Measurements from ENCODE around the gene GPR87.

The GPR87 gene

DNA sequence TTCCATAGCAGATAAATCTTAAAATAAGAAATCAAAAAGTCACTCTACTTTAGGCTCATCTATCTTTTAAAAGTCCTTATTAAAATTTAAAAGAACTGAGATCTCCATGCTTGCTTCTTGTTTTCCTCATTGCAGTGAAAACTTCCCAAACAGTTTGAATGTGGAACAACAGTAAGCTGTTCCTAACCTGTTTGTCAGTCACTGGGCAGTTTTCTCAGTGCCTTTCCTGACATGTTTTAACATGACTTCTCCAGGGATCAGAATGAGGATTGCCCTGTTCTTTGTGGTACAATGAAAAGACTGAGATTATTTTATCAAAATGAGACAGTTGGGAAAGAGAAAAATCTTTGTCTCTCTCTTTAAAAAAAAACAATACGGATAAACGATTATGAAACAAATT, 774 bp downstream of the GPR87 start:
- H3K27ac ChIP-seq (ENCODE audit: low read depth, low read length) = peak overlapping the region; percentile 57
- peaks cover 58% of the 10 kb centered on the region for H3K4me1 ChIP-seq (ENCODE audit: control insufficient read depth, insufficient read depth, low read length, unreplicated experiment)
- H3K36me3 ChIP-seq (ENCODE audit: insufficient read depth, low read length) = no peaks in the 10 kb centered on the region
- no peaks in the 10 kb centered on the region for H3K79me2 ChIP-seq (ENCODE audit: control insufficient read depth, insufficient read depth, low read length, unreplicated experiment)
- H3K27me3 ChIP-seq (ENCODE audit: insufficient read depth, low read length) = no peaks in the 10 kb centered on the region
- no peak overlapping the region for H2AFZ ChIP-seq (ENCODE audit: low read length, unreplicated experiment)
- no peak overlapping the region for H3K4me3 ChIP-seq (ENCODE audit: low read depth, low read length)

DNA sequence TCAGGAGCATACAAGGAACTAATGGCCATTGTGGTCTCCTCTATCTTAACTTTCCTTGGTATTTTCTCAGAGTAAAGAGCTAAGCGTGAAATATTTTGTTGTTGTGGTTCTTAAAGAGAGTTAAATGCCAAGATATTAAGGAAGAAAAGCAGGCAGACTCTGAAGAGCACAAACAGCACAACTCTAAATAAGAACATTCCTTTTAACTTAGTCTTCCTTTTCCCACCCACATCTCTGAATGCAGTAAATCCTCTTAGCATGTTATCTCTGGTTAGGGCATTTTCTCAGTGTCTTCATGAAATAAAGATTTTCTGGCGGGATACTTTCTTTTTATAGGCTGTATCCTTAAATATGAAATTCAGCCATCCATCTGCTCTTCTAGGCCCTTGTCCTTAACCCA, 1.5 kb downstream of the GPR87 start:
- Histone ChIP-seq H3K36me3 (ENCODE audit: insufficient read depth, low read length) (no peaks in the 10 kb centered on the region), H2AFZ (ENCODE audit: low read length, unreplicated experiment) (peak overlapping the region; percentile 61), H3K27me3 (ENCODE audit: insufficient read depth, low read length) (no peaks in the 10 kb centered on the region), H3K4me1 (ENCODE audit: control insufficient read depth, insufficient read depth, low read length, unreplicated experiment) (peaks cover 51% of the 10 kb centered on the region), H3K4me3 (ENCODE audit: low read depth, low read length) (no peak overlapping the region), H3K27ac (ENCODE audit: low read depth, low read length) (peak overlapping the region; percentile 57), H3K79me2 (ENCODE audit: control insufficient read depth, insufficient read depth, low read length, unreplicated experiment) (no peaks in the 10 kb centered on the region)

GRCh38 chr3:151314593-151314992, 2.0 kb downstream of the GPR87 start:
- Histone ChIP-seq H3K27ac (ENCODE audit: low read depth, low read length) (peak overlapping the region; percentile 57), H3K4me1 (ENCODE audit: control insufficient read depth, insufficient read depth, low read length, unreplicated experiment) (peaks cover 46% of the 10 kb centered on the region), H2AFZ (ENCODE audit: low read length, unreplicated experiment) (peak overlapping the region; percentile 61), H3K27me3 (ENCODE audit: insufficient read depth, low read length) (no peaks in the 10 kb centered on the region), H3K4me3 (ENCODE audit: low read depth, low read length) (no peak overlapping the region), H3K79me2 (ENCODE audit: control insufficient read depth, insufficient read depth, low read length, unreplicated experiment) (no peaks in the 10 kb centered on the region), H3K36me3 (ENCODE audit: insufficient read depth, low read length) (no peaks in the 10 kb centered on the region)

GRCh38 chr3:151314137-151314536, 2.5 kb downstream of the GPR87 start:
- H3K36me3 ChIP-seq (ENCODE audit: insufficient read depth, low read length) = no peaks in the 10 kb centered on the region
- H3K79me2 ChIP-seq (ENCODE audit: control insufficient read depth, insufficient read depth, low read length, unreplicated experiment) = no peaks in the 10 kb centered on the region
- no peaks in the 10 kb centered on the region for H3K27me3 ChIP-seq (ENCODE audit: insufficient read depth, low read length)
- no peak overlapping the region for H3K27ac ChIP-seq (ENCODE audit: low read depth, low read length)
- no peak overlapping the region for H2AFZ ChIP-seq (ENCODE audit: low read length, unreplicated experiment)
- peaks cover 41% of the 10 kb centered on the region for H3K4me1 ChIP-seq (ENCODE audit: control insufficient read depth, insufficient read depth, low read length, unreplicated experiment)
- H3K4me3 ChIP-seq (ENCODE audit: low read depth, low read length) = no peak overlapping the region

- H3K27me3 ChIP-seq (ENCODE audit: insufficient read depth, low read length) = no peaks in the 10 kb centered on the region
- H3K27ac ChIP-seq (ENCODE audit: low read depth, low read length) = no peak overlapping the region
- H3K4me1 ChIP-seq (ENCODE audit: control insufficient read depth, insufficient read depth, low read length, unreplicated experiment) = peaks cover 37% of the 10 kb centered on the region
- H2AFZ ChIP-seq (ENCODE audit: low read length, unreplicated experiment) = no peak overlapping the region
- H3K79me2 ChIP-seq (ENCODE audit: control insufficient read depth, insufficient read depth, low read length, unreplicated experiment) = no peaks in the 10 kb centered on the region
- H3K36me3 ChIP-seq (ENCODE audit: insufficient read depth, low read length) = no peaks in the 10 kb centered on the region
- H3K4me3 ChIP-seq (ENCODE audit: low read depth, low read length) = no peak overlapping the region
Measured at GRCh38 chr3:151312972-151313371, 3.6 kb downstream of the GPR87 start.

DNA sequence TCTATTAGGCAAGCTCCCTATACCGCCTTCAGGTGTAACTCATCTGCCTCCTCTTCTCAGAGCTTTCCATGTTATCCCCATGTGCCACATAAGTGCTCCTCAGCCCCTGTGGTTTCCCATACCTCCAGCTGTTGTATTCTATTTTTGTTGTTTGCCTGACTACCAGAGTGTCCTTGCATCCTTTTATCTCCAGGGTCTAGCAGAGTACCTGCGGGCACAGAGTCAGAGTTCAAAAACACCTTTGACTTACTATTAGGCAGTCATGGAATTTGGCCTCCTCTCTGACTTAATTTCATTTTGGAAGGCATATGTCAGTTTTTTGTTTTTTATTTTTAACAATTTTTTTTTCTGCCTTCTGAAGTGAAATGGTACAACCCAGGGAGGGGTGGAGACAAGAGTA, 7.1 kb downstream of the GPR87 start:
- no peaks in the 10 kb centered on the region for H3K27me3 ChIP-seq (ENCODE audit: insufficient read depth, low read length)
- H3K27ac ChIP-seq (ENCODE audit: low read depth, low read length) = no peak overlapping the region
- H3K79me2 ChIP-seq (ENCODE audit: control insufficient read depth, insufficient read depth, low read length, unreplicated experiment) = no peaks in the 10 kb centered on the region
- H2AFZ ChIP-seq (ENCODE audit: low read length, unreplicated experiment) = no peak overlapping the region
- no peaks in the 10 kb centered on the region for H3K36me3 ChIP-seq (ENCODE audit: insufficient read depth, low read length)
- peaks cover 43% of the 10 kb centered on the region for H3K4me1 ChIP-seq (ENCODE audit: control insufficient read depth, insufficient read depth, low read length, unreplicated experiment)
- H3K4me3 ChIP-seq (ENCODE audit: low read depth, low read length) = no peak overlapping the region

- peak overlapping the region; percentile 37 for H2AFZ ChIP-seq (ENCODE audit: low read length, unreplicated experiment)
- peaks cover 42% of the 10 kb centered on the region for H3K4me1 ChIP-seq (ENCODE audit: control insufficient read depth, insufficient read depth, low read length, unreplicated experiment)
- no peaks in the 10 kb centered on the region for H3K79me2 ChIP-seq (ENCODE audit: control insufficient read depth, insufficient read depth, low read length, unreplicated experiment)
- no peaks in the 10 kb centered on the region for H3K36me3 ChIP-seq (ENCODE audit: insufficient read depth, low read length)
- H3K27ac ChIP-seq (ENCODE audit: low read depth, low read length) = no peak overlapping the region
- no peak overlapping the region for H3K4me3 ChIP-seq (ENCODE audit: low read depth, low read length)
- no peaks in the 10 kb centered on the region for H3K27me3 ChIP-seq (ENCODE audit: insufficient read depth, low read length)
Measured at GRCh38 chr3:151307583-151308488, 8.8 kb downstream of the GPR87 start.

DNA sequence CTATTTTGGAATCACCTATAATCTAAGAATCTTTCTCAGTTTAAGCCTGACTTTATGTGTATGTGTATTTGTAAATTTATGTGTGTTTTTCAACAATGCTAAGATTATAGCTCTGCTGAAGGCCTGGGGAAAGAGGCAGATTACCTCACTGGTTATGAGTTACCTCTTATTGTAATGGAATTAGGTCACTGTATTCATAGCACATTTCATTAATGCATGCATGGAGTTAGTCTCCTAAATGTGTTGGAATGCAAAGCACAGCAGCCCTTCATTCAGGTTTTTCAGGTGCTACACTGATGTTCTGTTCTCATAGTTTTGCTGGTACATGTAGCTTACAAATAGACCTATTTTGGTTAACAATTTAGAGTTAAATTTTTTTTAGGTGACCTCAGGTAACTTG, 9.5 kb downstream of the GPR87 start:
- Histone ChIP-seq H3K27ac (ENCODE audit: low read depth, low read length) (no peak overlapping the region), H3K4me3 (ENCODE audit: low read depth, low read length) (no peak overlapping the region), H2AFZ (ENCODE audit: low read length, unreplicated experiment) (no peak overlapping the region), H3K4me1 (ENCODE audit: control insufficient read depth, insufficient read depth, low read length, unreplicated experiment) (peaks cover 44% of the 10 kb centered on the region), H3K27me3 (ENCODE audit: insufficient read depth, low read length) (no peaks in the 10 kb centered on the region), H3K79me2 (ENCODE audit: control insufficient read depth, insufficient read depth, low read length, unreplicated experiment) (no peaks in the 10 kb centered on the region), H3K36me3 (ENCODE audit: insufficient read depth, low read length) (no peaks in the 10 kb centered on the region)

- H3K27me3 ChIP-seq (ENCODE audit: insufficient read depth, low read length) = no peaks in the 10 kb centered on the region
- H2AFZ ChIP-seq (ENCODE audit: low read length, unreplicated experiment) = peak overlapping the region; percentile 14
- H3K79me2 ChIP-seq (ENCODE audit: control insufficient read depth, insufficient read depth, low read length, unreplicated experiment) = no peaks in the 10 kb centered on the region
- H3K36me3 ChIP-seq (ENCODE audit: insufficient read depth, low read length) = no peaks in the 10 kb centered on the region
- H3K4me3 ChIP-seq (ENCODE audit: low read depth, low read length) = no peak overlapping the region
- peak overlapping the region; percentile 78 for H3K27ac ChIP-seq (ENCODE audit: low read depth, low read length)
- H3K4me1 ChIP-seq (ENCODE audit: control insufficient read depth, insufficient read depth, low read length, unreplicated experiment) = peaks cover 51% of the 10 kb centered on the region
Measured at GRCh38 chr3:151306168-151306810, 10.3 kb downstream of the GPR87 start.

GRCh38 chr3:151305775-151306151, 10.9 kb downstream of the GPR87 start:
- Histone ChIP-seq H3K79me2 (ENCODE audit: control insufficient read depth, insufficient read depth, low read length, unreplicated experiment) (no peaks in the 10 kb centered on the region), H3K4me3 (ENCODE audit: low read depth, low read length) (peak overlapping the region; percentile 22; the same call in 1 of the 2 replicates), H3K36me3 (ENCODE audit: insufficient read depth, low read length) (no peaks in the 10 kb centered on the region), H3K27ac (ENCODE audit: low read depth, low read length) (peak overlapping the region; percentile 78), H3K27me3 (ENCODE audit: insufficient read depth, low read length) (no peaks in the 10 kb centered on the region), H3K4me1 (ENCODE audit: control insufficient read depth, insufficient read depth, low read length, unreplicated experiment) (peaks cover 53% of the 10 kb centered on the region), H2AFZ (ENCODE audit: low read length, unreplicated experiment) (peak overlapping the region; percentile 49)

All from ACC112 (cell line).